NCI-H1048 (cell line): ENCODE results near the gene MATN1.
A peak's percentile ranks its signal among the peaks of the same experiment; 100 is the strongest.
"Not testable (repeated sequence)": the region's sequence is repeated elsewhere in the genome, so short reads cannot be mapped to it uniquely, and the experiment has no call there.

ENCODE experiments used
- DNase-seq: peaks from one replicate; lab custom pipeline; 2025; lab: John Stamatoyannopoulos, UW

Gene MATN1

GRCh38 chr1:30696831-30697230 is 26.6 kb downstream of the MATN1 start:
- DNase-seq: no peak

DNA sequence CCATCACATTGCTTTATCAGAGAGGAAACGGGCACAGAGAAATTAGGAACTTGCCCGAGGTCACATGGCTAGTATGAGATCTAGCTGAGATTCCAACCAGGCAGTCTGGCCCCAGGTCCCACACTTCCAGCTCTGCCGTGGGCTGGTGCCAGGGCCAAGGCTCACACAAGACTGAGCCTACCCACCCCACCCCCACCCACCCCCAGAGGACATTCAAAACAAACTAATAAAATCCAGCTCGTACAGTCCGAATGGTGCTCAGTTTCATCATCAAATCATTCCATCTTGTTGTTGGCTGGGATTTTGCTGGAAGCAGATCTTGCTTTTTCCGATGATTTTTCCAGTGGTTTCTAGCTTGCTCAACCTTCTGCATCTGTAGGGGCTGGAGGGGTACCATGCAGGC is 27.9 kb downstream of the MATN1 start:
- DNase-seq: no peak

- no peak for DNase-seq
These were observed 28.9 kb downstream of the MATN1 start for GRCh38 chr1:30694280-30695175.

DNA sequence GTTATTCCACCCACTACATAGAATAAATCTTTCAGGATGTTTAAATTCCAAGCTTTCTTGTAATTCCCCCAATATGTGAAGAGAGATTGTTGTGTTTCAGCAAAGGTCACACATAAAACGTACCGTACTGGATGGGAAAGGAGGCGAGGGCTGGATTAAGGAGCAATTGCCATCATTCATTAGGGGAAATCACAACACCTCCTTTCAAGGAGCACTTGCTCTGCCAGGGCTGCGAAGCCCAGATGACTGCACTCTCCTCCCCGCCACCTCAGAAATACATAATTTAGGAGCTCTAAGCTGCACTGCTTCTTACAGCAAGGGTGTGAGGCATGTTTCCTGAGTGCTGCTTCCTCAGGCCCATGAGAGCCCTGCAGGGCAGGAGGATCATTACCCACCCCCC is 29.6 kb downstream of the MATN1 start:
- DNase-seq: no peak

DNA sequence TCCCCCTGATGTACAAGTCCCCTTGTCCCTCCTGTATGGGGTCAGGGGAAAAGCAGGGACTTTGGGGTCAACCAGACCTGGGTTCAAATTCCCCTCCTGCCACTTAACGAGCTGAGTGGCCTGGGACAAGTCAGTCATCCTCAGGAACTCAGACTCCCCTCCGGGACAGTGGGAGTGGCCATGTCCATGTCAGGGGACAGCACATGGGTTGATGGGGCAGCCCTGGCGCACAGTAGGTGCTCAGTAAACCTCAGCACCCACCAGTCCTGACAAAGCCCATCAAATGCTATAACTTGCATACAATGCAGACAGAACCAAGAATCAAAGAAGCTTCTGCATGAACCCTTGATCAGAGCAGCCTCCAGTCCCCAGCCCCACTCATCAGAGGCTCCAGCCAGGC is 30.0 kb downstream of the MATN1 start:
- DNase-seq: no peak

- DNase-seq: no peak
These were observed 30.5 kb downstream of the MATN1 start for GRCh38 chr1:30692948-30693301.

DNA sequence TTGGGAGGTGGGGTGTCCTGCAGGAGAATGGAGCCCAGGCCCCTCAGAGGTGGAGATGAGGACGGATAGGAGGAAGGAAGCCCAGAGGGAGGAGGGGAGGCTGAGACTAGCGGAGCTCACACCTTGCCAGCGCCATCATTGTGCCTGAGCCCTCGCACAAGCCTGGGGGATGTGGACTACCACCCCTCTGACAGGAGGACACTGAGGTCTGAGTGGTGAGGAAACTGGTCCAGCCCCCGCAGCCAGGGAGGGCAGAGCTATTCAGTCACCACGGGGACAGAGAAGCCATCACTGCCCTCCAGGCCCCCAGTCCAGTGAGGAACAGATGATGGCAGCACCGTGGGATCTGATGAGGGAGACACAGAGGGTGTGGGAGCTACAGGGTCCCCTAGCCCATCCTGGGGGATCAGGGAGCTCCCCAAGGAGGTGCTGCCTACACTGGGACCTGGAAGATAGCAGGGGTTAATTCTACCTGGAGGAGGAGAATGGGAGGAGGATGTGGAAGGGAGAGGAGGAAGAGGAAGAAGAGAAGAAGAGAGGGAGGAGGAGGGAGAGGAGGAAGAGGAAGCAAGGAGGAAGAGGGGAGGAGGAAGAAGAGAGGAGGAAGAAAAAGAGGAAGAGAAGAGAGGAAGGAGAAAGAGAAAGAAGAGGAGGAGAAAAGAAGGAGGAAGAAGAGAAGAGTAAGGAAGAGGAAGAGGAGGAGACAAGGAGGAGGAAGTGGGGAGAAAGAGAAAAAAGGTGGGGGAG is 31.0 kb downstream of the MATN1 start:
- DNase-seq: no peak

- DNase-seq: no peak
These were observed 31.9 kb downstream of the MATN1 start for GRCh38 chr1:30691480-30691879.

GRCh38 chr1:30689901-30690645 is 33.3 kb downstream of the MATN1 start:
- no peak for DNase-seq

GRCh38 chr1:30688920-30689794 is 34.2 kb downstream of the MATN1 start:
- no peak for DNase-seq

DNA sequence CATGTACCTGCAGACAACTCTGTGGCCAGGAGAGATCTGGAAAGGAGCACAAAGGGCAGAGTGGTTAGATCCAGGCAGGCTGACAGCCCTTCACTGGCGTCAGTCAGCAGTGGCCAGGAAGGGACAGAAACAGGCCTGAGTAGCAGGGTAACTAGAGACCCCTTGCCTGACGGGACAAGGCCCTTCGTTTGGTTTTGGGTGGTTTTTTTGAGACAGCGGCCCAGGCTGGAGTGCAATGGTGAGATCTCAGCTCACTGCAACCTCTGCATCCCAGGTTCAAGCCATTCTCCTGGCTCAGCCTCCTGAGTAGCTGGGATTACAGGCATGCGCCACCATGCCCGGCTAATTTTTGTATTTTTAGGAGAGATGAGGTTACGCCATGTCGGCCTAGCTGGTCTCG is 34.9 kb downstream of the MATN1 start:
- not testable (repeated sequence) for DNase-seq

- DNase-seq: no peak
These were observed 35.5 kb downstream of the MATN1 start for GRCh38 chr1:30687886-30688285.

DNA sequence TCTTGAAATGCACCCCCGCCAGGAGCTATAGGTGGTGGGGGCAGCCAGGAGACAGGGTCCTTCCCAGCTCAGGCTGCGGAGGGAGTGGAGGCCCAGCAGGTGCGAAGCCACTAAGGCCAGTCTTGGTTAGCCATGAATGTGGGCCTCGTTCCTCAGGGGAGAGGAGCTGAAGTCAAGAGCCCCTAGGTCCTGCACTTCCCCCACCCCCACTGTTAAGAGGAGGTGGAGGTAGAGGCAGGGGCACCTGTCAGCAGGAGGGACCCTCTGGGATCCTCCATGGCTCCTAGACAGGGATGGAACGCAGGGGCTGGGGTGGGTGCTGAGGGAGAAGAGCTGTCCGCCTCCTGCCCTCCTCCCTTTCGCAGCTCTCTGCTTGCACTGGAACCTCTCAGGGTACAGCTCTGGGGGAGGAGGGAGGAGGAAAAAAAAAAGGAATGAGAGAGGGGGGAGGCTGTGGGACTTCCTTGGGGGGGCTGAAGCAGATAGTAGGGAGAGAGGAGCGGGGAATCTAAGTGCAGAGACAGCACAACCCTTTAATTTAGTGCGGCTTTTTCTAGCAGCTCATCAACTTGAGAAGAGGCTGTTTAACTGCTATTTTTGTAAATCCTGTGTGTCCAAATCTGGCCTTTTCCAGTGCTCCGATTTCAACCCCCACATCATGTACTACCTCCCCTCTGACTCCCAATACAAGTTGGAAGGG is 37.0 kb downstream of the MATN1 start:
- DNase-seq: no peak

- no peak for DNase-seq
These were observed 37.6 kb downstream of the MATN1 start for GRCh38 chr1:30685796-30686165.

DNA sequence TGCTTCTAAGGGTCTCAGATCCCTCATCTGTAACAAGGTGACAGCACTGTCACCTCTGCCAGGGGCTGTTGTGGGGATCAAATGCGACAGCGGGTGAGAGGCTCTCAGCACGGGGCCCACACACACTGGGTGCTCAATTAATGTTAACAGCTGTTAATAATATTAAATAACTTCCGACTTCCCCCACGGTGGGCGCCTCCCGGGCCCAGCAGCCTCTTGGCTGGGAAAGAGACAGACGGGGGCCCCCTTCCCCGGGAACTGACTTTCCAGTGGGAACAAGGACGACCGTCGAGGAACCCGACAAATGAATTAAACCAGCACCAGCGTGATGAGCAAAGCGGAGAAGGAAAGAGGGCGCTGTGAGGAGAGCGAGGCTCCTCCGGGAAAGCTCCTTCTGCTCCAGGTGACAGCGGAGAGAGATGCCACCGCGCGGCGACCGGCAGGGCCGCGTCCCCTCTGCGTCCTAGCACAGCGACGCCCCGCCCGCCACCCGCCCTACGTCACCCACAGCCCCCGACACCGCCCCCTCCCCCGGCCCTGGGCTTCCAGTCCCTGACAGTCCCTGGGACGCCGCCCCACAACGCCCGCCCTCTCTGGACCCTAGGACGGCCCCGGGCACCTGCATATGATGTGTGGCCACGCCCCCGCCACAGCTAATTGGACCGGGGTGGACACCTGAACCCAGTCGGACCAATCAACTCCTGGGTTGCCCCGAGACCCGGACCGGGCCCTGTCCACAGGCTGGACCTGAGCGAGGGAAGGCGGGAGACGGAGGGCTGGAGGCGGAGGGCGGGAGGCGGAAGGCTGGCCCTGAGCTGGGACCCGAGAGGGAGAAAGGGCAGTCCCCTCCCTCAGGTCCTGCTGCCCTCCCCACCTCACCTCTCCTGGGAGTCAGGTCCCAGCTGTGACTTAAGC is 38.2 kb downstream of the MATN1 start:
- DNase-seq: peak; percentile 33

- no peak for DNase-seq
These were observed 39.1 kb downstream of the MATN1 start for GRCh38 chr1:30684259-30684658.

GRCh38 chr1:30683699-30684098 is 39.7 kb downstream of the MATN1 start:
- no peak for DNase-seq

DNA sequence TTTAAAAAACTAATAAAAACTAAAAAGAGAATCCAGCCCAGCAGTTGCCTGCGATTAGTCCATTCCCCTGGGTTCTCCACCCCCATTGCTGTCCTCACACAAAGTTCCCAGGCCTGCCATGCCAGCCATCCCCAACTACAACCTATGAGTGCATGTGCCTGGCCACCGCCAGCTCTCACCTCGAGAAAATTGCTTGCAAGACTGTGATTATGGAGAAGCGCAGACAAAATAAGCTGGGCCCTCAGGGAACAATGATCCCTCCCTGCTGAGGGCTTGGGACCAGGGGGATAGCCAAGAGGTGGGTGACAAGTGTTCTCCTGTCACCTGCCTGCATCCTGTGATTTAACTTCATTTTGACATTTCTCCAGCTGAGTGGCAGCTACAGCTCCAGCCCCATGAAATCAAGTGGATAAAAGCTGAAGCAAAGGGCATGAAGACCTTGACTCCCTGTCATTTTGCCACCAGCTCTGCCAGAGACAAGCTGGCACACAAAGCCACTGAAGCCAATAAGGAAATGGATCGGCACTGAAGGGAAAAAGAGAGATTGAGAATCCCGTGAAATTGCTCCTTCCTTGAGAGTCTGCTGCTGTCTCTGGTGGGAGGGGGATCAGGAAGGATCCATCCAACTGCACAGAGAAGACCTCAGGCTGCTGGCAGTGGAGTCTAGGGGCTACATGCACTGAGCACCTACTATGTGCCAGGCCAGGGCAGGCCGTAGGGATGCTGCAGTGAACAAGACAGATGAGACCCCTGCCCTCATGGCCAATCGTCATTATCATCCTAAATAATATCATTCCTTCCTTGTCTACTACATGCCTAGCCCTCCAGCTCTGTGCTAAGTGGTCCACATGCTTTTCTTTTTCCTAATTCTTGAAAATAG is 40.7 kb downstream of the MATN1 start:
- DNase-seq: no peak

DNA sequence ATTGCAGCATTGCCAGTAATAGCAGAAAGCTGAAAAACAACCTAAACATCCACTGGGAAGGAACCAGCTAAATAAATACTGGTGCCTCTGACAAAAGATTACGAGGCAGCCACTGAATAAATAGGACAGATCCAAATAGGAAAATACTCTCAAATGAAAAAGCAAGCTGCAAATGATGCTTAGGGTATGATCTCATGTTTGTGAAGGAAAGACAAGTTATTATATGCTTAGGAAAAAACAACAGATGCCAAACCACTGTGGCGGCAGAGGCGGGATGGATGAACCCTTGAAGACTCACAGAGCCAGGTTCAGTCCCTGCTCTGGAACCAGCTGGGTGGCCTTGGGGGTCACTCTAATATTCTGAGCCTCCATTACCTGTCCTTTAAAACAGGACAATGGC is 41.6 kb downstream of the MATN1 start:
- DNase-seq: no peak
